GM12892 (cell line): Measurements from ENCODE around the gene ICE1.

Source experiments
- POLR2A ChIP-seq: IDR thresholded peaks from 2 replicates; pipeline ENCODE4 v1.6.1; 2011; ENCODE audit warnings: low read depth, low read length, control low read depth
- POLR2AphosphoS5 ChIP-seq: IDR thresholded peaks from 2 replicates; pipeline ENCODE4 v1.6.1; 2011; ENCODE audit warnings: low read depth, low read length, control low read depth
- TAF1 ChIP-seq: IDR thresholded peaks from 2 replicates; pipeline ENCODE4 v1.6.1; 2011; ENCODE audit warnings: low read depth, mild to moderate bottlenecking, control low read depth, low read length, borderline replicate concordance

GRCh38 chr5:5385331-5385662 is 37.2 kb upstream of the ICE1 start:
- TF ChIP-seq POLR2A, result no peak
- no peak for TF ChIP-seq POLR2AphosphoS5
- no peak for TF ChIP-seq TAF1
